Skin of body (tissue), 2 donors: ENCODE measurements around the gene ETV6. TPM values are rescaled to one million over a fixed set of nuclear protein-coding genes. Genes with fewer than 3 reads are reported as not detected.
A peak's percentile ranks its signal among the peaks of the same experiment; 100 is the strongest.

Experiments
- DNase-seq: peaks from one replicate; lab custom pipeline; 2025; lab: John Stamatoyannopoulos, UW
- total RNA-seq: library from RNA; depleted of rRNA; stranded (reverse); fragments of >200 nt; gene quantifications from one replicate; pipeline ENCODE4 v1.2.3, GENCODE V29; 2014

Gene ETV6
- total RNA-seq, 1 donor from 2014 or later, result 9.0 TPM

DNA sequence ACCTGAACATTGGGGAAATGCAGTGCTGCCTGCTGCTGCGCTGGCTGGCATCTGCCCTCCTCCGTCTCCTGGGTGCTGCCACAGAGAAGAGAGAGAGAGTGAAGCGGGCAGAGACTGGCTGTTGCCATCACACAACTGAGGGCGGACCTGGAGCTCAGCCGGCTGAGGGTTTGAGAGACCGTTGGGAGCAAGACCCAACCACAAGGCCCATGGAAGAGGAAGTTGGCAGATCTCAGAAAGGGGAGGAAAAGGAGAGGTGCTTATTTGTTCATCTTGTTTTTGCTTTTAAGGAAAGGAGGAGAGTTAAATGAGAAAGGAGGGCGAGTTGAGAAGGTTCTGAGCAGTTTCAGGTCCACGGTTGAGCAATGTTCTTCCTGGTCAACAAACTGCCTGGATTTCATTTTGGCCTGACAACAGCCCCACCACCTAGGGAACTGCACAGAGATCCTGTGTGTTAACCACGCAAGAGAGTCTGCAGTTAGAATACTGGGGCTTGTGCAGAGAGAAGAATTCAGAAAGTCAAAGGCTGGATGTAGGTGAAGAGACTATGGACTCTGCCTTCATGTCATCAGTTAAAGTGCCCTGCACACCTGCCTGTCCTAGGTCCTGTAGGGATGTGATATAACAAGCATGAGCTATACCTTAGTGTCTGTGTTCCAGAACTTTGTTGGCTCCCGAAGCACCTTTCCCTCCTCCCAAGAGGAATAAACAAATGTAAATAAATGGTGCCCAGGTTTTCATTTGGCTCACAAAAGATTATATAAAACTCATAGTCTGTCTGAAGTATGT is 124.6 kb downstream of the ETV6 start:
- no peak for DNase-seq

DNA sequence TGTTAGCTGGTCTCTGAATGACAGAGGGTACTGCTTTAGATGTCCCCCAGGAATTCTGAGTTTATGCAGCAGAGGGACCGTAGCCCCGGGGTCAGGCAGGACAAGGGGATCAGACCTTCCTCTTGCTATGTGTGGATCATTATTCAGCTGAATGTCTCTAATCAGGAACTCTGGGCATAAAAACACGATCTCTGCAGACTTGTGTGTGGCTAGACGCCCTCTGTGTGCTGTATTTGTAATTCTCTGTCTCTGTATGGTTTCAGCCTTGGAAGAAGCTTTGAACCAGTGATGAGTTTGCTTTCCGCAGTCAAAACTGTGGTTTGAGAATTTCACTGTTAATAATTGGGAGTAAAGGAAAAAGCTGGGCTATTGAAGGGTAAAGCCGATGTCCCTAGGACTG is 125.3 kb downstream of the ETV6 start:
- no peak for DNase-seq

DNA sequence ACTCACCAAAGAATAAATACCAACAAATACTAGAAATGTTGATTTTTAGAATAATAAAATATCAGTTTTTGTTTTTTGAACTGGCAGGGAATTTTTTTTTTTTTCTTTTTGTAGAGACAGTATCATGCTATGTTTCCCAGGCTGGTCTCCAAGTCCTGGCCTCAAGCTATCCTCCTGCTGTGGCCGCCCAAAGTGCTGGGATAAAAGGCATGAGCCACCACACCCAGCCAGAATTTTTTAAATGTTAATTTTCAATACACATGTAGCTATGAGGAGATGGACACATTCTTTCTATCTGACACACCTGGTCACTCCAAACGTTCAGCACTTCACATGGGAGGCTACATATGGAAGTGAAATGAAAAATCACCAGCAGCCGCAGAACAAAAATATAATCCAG is 126.8 kb downstream of the ETV6 start:
- DNase-seq, result no peak

DNA sequence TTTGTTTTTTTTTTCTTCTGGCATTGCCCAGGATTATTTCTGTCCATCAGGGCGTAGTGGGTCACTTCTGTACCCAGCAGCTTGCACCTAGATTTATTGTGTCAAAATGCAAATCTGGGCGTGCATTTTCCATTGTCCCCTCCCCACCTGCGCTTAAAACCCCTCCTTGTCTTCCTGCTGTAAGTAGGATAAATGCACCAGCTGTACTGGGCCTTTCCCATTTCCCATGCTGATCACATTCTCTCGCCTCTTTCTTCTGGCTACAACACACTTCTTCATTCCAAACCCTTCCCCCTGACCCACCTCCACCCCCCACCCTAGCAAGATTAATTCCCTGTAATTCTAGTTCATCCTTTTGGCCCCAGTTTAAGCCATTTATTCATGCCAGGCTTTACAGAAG is 128.0 kb downstream of the ETV6 start:
- no peak for DNase-seq

DNA sequence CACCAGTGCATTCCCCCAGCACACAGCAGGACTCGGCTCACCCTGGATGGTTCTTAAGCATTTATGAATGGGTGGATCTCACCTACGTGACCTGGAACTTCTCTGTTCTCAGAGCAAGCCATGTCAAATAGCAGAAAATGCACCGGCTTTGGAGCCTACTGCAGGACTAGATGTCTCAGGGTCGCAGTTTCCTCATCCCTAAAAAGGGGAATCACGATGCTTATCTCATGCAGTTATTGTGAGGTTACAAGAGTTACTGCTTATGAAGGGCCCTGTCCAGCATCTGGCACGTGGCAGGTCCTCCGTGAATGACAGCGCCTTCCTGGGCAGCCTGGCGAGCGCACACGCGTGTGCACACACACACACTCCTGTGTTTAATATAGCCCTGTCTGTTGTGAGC is 128.5 kb downstream of the ETV6 start:
- DNase-seq, result no peak

DNA sequence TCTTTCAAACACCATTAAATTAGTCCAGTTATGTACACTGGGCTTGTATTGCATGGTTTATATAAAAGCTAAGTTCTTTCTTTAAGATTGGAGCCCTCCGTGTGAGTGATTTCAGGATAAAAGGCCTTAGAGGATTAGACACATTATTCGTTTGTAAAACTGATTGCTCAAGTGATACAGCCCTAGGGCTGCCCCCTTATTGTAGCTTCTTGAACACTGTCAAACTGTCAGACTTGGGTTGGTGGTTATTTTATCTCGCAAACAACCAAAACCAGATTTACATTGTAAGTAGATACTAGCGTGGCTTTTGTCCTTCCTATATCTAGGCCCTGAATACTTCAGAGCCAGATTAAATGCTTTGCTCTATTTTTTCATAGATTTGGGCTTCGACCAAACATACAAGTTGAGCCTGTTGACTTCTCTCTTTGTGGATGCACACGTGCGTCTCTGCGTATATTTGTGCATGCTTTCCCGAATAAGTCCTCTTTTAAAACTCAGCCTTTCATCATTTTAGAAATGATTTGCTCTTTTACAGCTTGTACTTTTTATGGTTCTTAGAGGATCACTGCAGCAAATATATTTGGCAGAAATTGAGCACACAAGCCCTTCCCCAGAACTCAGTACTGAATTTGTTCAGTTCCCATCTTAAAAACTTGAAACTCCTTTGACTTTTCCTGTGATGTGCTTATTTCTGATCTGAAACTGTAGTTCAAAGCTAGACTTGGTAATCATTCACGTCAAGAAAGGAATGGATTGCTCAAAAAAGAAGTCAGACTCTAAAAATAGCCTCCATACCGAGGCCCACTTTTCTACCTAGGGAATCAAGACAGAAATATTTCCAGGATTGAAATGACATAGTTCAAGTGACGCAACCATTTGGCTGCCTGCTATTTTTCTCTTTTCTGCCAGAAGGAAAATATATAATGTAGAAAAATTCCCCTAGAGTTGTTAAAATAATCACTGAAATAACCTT is 129.5 kb downstream of the ETV6 start:
- DNase-seq, result peak; percentile 79

DNA sequence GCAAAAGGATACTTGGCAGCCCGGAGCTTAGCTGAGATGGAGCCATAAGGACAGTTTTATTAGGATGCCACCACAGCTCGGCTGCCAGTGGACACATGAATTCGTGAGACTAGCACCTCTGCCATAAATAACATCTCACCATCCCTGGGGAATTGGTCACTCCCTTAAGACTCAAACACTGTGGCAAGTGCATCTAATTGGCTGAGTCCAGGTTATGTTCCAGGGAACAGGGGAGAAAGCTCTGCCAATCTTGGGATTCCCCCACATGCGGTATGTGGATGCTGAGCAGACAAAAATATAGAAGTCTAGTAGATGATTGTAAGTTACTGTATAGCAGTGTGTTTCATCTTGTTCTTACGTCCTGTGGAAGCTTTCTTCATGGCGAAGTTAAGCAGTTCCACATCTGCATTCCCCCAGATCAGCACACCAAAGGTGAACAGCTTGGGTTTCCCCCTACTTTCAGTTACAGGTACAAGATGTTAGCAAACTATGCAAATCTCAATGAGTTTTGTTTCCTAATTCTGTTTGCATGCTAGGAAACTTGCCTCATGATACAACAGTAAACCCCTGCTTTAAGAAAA is 131.1 kb downstream of the ETV6 start:
- no peak for DNase-seq

DNA sequence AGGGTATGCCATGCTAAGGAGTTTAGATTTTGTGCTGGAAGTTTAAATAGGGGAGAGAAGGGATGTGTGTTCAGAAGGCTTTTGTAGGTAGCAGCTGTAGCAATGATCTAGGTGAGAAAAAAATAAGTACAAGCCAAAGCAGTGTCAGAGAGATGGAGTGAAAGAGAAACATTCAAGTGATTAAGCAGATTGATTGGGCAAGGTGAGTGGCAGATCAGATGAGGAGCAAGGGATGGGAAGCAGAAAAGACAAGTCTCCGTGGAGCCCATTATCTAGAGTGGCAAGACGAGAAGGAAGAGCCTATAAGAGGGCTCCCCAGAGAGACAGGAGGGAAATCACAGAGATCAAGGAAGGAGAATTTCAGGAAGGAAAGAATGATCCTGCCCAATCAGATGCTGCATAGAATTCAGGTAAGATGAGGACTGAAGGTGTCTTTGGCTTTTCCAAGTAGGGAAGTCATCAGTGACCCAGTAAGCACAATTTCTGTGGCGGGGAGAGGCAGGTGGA is 133.5 kb downstream of the ETV6 start:
- DNase-seq, result no peak

DNA sequence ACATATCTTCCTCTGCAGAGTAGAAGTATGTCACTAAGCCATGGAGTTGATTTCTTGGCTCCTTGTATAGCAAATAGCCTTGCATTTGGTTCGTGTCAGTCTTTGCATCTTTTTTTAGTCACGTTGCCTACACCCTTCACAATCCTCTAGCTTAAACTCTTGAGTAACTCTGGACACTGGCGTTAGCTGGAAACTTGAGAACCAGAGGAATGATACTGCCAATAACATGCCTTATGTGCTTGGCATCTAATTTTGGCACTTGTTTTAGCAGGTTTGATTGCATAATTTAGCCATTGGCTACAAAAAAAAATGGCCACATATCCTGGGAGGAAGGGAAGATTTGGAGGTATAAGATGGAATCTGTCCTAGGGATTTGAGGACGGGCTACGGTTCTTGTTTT is 136.2 kb downstream of the ETV6 start:
- DNase-seq, result no peak

DNA sequence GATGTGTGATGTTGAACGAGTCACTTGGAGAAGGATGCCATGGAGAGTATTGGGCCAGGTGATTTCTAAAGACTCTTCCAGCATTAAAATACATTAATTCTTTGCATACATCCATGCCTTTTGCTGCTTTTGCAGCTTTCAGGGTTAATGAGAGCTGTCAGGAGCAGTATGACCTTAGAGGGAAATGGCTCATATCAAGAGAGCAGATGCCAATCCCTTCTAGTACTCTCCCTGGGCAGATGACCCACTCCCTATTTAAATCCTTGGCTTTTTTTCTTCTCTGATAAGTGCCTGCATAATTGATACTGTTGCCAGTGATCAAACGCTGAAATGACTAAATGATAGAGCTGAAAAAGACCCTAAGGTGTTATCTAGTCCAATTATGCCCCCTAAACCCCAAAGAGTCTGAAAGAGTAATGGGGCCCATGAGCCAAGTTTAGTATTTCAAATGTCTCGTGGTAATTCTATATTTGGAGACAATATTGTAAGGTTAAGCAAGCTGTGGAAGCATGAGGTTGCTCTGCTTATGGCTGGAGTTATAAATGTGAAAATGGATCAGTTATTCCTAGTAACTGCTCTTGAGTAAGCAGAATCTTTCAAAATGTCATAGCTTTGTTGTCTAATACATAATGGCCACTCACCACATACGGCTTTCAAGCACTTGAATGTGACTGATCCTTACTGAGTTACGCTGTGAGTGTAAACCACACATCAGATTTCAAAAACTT is 137.3 kb downstream of the ETV6 start:
- no peak for DNase-seq

DNA sequence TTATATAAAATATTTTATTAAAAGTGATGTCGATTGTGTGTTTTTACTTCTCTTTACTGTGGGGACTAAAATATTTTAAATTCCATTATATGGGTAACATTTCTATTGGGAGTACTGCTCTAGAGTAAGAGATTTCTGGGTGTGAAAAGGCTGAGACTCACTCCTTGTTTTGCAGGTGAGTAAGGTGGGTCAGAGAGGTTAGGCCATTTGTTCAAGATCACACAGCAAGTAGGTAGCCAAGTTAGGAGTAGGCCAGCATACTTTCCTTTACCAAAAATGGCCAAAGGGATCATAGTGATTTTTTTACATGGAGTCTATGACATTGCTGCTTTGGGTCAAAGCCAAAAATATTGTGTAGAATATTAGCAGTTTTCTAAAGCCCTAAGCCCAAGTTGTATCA is 138.0 kb downstream of the ETV6 start:
- DNase-seq, result no peak

DNA sequence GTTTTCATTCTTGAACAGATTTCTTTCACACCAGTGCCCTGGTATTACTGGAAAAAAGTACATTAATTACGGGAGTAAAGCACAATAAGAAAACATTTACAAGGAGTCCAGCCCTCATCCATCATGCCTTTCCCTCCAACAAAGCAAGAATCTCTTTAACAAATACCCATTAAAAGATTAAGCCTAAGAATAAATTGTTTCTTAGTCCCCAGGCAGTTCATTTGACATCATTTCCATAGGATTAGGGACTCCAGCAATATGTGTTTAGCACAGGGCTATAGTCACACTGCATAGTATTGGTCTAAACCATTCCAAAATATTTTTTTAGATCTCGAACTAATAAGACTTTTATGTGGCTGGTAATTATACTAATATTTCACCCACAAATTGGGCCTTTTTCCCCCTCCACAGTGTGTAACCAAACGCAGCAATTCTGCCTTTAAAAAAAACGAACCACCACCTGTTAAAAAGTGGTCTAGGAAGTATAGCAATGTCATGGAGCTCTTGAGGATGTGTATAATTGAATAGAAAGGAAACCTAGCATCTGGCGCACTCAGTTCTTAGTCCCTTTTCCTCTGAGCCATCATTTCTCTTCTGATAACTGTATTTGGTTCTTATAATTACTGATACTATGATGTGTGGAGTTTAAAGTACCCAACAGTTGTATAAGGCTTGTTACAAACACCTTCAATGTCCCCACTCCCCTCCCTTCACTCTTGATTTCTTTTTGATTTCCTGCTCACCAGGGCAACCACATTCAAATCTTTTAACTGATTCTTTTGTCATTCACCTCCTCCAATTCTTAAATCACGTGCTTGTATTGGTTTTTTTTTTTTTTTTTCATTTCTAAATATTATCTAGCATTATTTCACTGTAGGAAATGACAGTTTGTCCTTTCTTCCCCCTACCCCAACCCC is 138.7 kb downstream of the ETV6 start:
- no peak for DNase-seq

DNA sequence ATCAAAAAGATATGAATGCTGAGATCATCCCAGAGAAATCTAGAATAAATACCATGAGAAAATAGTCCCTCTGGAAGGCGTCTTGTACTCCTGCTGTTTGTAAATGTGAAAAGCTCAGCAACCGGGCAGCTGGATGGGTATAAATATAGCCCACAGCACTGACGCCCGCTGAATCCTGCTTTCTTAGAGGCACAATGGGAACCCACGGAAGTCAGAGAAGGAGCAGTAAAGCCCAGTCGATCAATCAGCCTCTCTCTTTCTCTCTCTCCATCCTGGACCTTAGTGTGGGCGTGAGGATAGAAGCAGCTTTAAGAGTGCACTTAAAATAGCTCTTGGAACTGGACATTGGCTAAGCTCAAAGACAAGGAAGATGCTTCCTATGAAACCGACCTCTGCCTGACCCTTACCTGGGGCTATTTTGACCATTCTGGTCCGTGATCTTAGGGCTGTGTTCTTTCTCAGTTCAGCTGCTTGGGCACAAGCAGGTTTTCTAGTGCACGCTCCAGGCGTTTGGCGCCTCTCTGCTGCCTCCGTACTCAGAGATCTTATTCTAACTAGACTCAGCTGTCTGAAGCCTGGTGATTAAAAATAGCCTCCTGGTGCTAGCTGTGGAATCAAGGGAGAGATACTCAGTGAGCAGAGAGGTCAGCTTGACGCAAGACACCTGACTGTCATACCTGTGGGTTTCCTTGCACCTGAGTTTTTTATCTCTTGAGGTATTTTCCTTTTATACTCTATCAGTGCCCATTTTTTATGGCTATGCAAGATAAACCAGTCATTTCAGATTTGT is 144.6 kb downstream of the ETV6 start:
- no peak for DNase-seq

DNA sequence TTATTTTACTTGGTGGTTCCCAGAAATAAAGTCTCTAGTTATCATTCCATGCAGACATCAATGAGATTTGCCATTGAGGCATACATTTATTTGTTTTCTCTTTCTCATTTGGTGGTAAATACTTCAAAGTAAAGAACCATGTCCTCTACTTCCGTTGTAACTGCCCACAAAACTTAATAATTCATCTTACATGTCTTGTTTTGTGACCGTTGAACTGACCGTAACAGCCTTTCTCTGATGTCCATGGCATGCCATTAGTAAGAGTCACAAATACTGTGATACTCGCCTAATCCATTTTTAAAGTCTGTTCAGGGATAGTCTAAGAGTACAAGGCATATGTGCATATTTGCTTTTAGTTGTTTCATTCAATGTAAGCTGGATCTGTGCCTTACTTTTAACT is 145.3 kb downstream of the ETV6 start:
- DNase-seq, result no peak

DNA sequence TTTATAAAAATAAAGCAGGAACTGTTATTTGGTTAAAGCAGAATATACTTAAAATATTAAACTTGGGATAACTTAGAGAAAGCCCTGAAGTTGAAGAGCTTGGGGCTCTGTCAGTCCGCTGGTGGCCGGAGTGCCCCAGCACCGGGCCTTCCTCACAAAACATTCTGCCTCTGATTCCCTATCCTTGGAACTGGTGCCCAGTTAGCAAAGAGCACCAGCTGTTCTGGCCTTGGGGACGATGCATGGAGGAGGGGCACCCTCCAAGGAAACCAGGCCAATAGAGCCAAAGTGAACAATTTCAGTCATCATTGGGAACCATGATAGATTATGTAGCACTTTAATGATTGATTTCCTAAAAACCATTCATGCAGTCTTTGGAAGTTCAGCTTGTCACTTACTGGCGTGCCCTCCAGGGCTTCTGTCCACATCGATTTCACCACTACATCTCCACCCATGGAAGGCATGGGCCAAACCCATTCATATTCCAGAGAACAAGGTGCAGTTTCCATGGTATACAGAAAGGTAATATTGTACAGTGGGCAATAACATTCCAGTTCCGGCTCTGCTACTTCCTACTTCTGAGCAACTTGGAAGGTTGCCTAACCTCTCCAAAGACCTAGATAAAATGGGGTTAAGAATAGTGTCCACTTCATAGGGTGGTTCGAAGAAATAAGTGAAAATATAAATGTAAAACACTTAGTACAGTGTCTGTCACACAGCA is 145.9 kb downstream of the ETV6 start:
- no peak for DNase-seq

DNA sequence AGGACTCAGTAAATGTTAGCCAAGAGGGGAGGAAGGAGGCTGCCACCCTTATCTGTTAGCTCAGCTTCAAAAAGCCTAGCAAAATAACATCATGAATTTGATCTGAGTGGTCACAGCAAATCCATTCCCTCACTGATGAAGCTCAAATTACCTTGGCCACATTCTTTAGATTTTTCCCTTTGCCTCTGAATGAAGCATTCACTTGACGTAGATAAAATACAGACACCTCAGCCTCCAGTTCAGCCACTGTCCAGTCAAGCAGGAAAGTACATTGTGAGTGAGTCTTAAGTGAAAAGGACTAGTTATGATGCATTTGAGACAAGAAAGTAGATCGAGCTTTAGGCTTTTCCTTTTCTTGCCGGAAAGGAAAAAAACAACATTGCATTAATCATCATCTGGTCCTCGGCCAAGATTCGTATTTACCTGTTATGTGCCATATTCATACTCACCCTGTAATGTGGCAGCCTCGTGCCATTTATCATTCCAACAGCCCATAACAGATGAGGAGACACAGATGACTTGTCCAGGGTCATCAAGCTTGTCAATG is 146.5 kb downstream of the ETV6 start:
- DNase-seq, result no peak

DNA sequence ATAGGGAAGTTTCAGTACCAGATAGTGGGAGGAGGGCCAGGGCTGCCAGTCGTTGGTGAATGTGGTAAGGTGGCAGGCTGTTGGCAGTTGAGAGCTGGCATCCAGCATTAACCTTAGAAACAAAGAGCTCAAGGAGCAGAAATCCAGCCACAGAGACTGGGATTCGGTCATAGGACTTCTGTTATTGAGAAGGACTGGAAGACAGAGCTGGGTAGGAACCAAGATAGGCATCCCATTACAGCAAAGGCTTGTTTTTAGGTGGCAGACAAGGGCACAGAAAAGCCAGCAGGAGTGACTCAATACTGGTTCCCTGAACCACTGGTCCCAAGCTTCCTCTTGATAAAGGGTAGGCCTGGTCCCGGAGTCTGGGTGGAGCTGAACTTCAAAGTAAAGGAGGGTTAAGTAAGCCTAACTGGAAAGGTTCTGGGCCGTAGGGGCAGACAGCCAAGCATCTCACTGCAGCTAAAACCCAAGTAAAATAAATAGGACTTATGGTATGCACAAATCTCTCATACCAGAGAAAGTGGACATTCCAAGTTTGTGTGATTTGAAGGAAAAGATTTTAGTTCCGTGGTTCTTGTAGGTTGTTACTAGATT is 147.9 kb downstream of the ETV6 start:
- DNase-seq, result no peak
